Measurements from ENCODE around the gene NLRP6. TPM values are rescaled to one million over a fixed set of nuclear protein-coding genes. Genes with fewer than 3 reads are reported as not detected.
A peak's percentile ranks its signal among the peaks of the same experiment; 100 is the strongest.
"Not testable (repeated sequence)": the region's sequence is repeated elsewhere in the genome, so short reads cannot be mapped to it uniquely, and the experiment has no call there.

Gene NLRP6
- total RNA-seq, 2 experiments from 2014 or later = 0.25 to 0.65 TPM

DNA sequence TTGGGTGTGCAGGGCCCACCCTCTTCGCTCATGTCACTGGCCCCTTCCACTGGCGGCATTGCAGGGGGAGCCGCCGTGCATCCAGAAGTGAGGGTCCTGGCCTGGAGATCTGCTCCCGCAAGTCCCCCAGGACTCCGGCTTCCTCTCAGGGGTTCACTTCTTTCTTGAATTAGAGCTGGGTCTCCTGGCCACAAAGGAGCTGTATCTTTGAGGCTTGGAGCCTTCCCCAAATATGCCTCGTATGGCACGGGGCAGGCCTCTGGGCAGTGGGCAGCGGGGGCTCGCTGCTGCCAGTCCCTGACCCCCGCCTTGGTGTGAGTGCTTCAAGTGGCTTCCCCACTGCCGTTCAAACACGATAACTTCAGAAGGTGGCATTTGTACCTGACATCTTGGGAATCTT lies 49.8 kb downstream of the NLRP6 start:
- no TSS peak for BruUV-seq (replicated peaks)
- Histone ChIP-seq H3K36me3 (ENCODE audit: insufficient read depth, low read length) (peaks cover 5% of the 10 kb centered on the region), H3K9me2 (ENCODE audit: insufficient read depth, low read length) (no peaks in the 10 kb centered on the region), H3K4me1 (ENCODE audit: insufficient read depth, low read length, poor library complexity, severe bottlenecking) (peaks cover 71% of the 10 kb centered on the region), H3K27ac (ENCODE audit: low read depth, low read length, poor library complexity, severe bottlenecking) (peak overlapping the region; percentile 26), H3K4me2 (ENCODE audit: low read length) (no peak overlapping the region), H2AFZ (ENCODE audit: low read length) (no peak overlapping the region), H3K79me2 (ENCODE audit: insufficient read depth, low read depth, low read length) (no peaks in the 10 kb centered on the region), H3K9me3 (ENCODE audit: low read length) (peaks cover 8% of the 10 kb centered on the region), H3K4me3 (ENCODE audit: low read depth, low read length, poor library complexity, severe bottlenecking) (no peak overlapping the region), H4K20me1 (ENCODE audit: insufficient read depth, low read length) (no peaks in the 10 kb centered on the region)
- intact Hi-C loops (cut with micrococcal nuclease; ENCODE audit: unreplicated experiment) = loop anchor here (1.0 kb wide), 1 partner anchor 23 kb away; no protein-coding TSS in a partner anchor
- POLR2A ChIA-PET = interaction anchor here (1.3 to 5.5 kb wide), 3 partner anchors 11 to 17 kb away, joined by 5 to 63 read pairs (median 20); no protein-coding TSS in a partner anchor
- CTCF ChIA-PET (ENCODE audit: unreplicated experiment) = interaction anchor here (1.4 kb wide), 1 partner anchor 27 kb away, joined by 4 read pairs; no protein-coding TSS in a partner anchor
- no peak for TF ChIP-seq CTCF (conservative IDR thresholded peaks at IDR 0.05; ENCODE audit: low read length)
- TF ChIP-seq EZH2phosphoT487 (IDR thresholded peaks at IDR 0.05; ENCODE audit: borderline replicate concordance, low read depth, low read length) = no peak
- DNase-seq (ENCODE audit: low spot score) = no peak

DNA sequence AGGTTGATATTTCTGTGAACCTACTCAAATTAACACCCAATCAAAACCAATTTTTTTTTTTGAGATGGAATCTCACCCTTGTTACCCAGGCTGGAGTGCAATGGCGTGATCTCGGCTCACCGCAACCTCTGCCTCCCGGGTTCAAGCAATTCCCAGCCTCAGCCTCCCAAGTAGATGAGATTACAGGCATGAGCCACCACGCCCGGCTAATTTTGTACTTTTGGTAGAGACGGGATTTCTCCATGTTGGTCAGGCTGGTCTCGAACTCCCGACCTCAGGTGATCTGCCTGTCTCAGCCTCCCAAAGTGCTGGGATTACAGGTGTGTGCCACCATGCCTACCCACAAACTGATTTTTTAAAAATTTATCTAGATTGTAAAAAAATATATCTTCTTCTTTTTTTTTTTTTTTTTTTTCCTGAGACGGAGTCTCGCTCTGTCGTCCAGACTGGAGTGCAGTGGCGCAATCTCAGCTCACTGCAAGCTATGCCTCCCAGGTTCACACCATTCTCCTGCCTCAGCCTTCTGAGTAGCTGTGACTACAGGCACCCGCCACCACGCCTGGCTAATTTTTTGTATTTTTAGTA lies 50.4 kb downstream of the NLRP6 start:
- intact Hi-C loops (cut with micrococcal nuclease; ENCODE audit: unreplicated experiment) = loop anchor here (1.0 kb wide), 1 partner anchor 23 kb away; no protein-coding TSS in a partner anchor
- H3K9me2 ChIP-seq (ENCODE audit: insufficient read depth, low read length); H3K4me2 ChIP-seq (ENCODE audit: low read length); CTCF ChIA-PET (ENCODE audit: unreplicated experiment); BruUV-seq (replicated peaks); DNase-seq (ENCODE audit: low spot score); H3K79me2 ChIP-seq (ENCODE audit: insufficient read depth, low read depth, low read length); H3K36me3 ChIP-seq (ENCODE audit: insufficient read depth, low read length); H3K4me3 ChIP-seq (ENCODE audit: low read depth, low read length, poor library complexity, severe bottlenecking); H4K20me1 ChIP-seq (ENCODE audit: insufficient read depth, low read length); H2AFZ ChIP-seq (ENCODE audit: low read length): not testable (repeated sequence)
- Histone ChIP-seq H3K4me1 (ENCODE audit: insufficient read depth, low read length, poor library complexity, severe bottlenecking) (peaks cover 77% of the 10 kb centered on the region), H3K27ac (ENCODE audit: low read depth, low read length, poor library complexity, severe bottlenecking) (peak overlapping the region; percentile 91), H3K9me3 (ENCODE audit: low read length) (peaks cover 14% of the 10 kb centered on the region)
- POLR2A ChIA-PET = interaction anchor here (0.7 to 5.5 kb wide), 7 partner anchors 11 to 27 kb away, joined by 3 to 63 read pairs (median 17); no protein-coding TSS in a partner anchor

GRCh38 chr11:329886-330253 lies 51.7 kb downstream of the NLRP6 start:
- peaks cover 86% of the 10 kb centered on the region for H3K4me1 ChIP-seq (ENCODE audit: insufficient read depth, low read length, poor library complexity, severe bottlenecking)
- H4K20me1 ChIP-seq (ENCODE audit: insufficient read depth, low read length) = no peaks in the 10 kb centered on the region
- no peak for TF ChIP-seq EZH2phosphoT487 (IDR thresholded peaks at IDR 0.05; ENCODE audit: borderline replicate concordance, low read depth, low read length)
- TF ChIP-seq CTCF (conservative IDR thresholded peaks at IDR 0.05; ENCODE audit: low read length) = 0 out of 2 replicates have a peak, but pooled peaks have one; percentile 13
- no peak for DNase-seq (ENCODE audit: low spot score)
- peak overlapping the region; percentile 91 for H3K27ac ChIP-seq (ENCODE audit: low read depth, low read length, poor library complexity, severe bottlenecking)
- H3K9me3 ChIP-seq (ENCODE audit: low read length) = peaks cover 14% of the 10 kb centered on the region
- no peaks in the 10 kb centered on the region for H3K9me2 ChIP-seq (ENCODE audit: insufficient read depth, low read length)
- H3K4me3 ChIP-seq (ENCODE audit: low read depth, low read length, poor library complexity, severe bottlenecking) = no peak overlapping the region
- intact Hi-C loops (cut with micrococcal nuclease; ENCODE audit: unreplicated experiment) = no loop called here
- H2AFZ ChIP-seq (ENCODE audit: low read length) = no peak overlapping the region; the same call in 1 of the 2 replicates
- CTCF ChIA-PET (ENCODE audit: unreplicated experiment) = interaction anchor here (0.7 to 1.3 kb wide), 4 partner anchors 11 to 25 kb away, joined by 3 to 4 read pairs (median 4); no protein-coding TSS in a partner anchor
- H3K4me2 ChIP-seq (ENCODE audit: low read length) = peak overlapping the region; percentile 85
- H3K79me2 ChIP-seq (ENCODE audit: insufficient read depth, low read depth, low read length) = no peaks in the 10 kb centered on the region
- POLR2A ChIA-PET = interaction anchor here (0.6 to 5.5 kb wide), 8 partner anchors 9 to 127 kb away, joined by 3 to 63 read pairs (median 12); no protein-coding TSS in a partner anchor
- peaks cover 9% of the 10 kb centered on the region for H3K36me3 ChIP-seq (ENCODE audit: insufficient read depth, low read length)
- TSS peak; percentile 94 for BruUV-seq (replicated peaks)

Measured in OCI-LY7 (cell line).